HepG2 (cell line): ENCODE results near the gene GPC6. TPM values are rescaled to one million over a fixed set of nuclear protein-coding genes. Genes with fewer than 3 reads are reported as not detected.
A peak's percentile ranks its signal among the peaks of the same experiment; 100 is the strongest.

Source experiments
- BRF2 ChIP-seq: sonication (generic); formaldehyde crosslinking; IDR thresholded peaks from 2 replicates; pipeline ENCODE4 v1.8.1; 2022; ENCODE audit warnings: mild to moderate bottlenecking, missing genetic modification reagents
- CBX5 ChIP-seq: sonication (generic); formaldehyde crosslinking; IDR thresholded peaks from 2 replicates; pipeline ENCODE4 v1.4.0; 2020; ENCODE audit warnings: missing genetic modification reagents, borderline replicate concordance
- CCDC6 ChIP-seq: sonication (generic); formaldehyde crosslinking; IDR thresholded peaks from 2 replicates; pipeline ENCODE4 v1.8.1; 2022; ENCODE audit warnings: mild to moderate bottlenecking, missing genetic modification reagents, moderate library complexity
- CHD2 ChIP-seq: IDR thresholded peaks from 2 replicates; pipeline ENCODE4 v1.6.1; 2011; ENCODE audit warnings: low read depth, low read length, improper control_type of control experiment
- CTCF ChIP-seq: sonication (generic); formaldehyde crosslinking; IDR thresholded peaks from 2 replicates; pipeline ENCODE4 v1.5.0; 2020; ENCODE audit warnings: mild to moderate bottlenecking, missing genetic modification reagents, moderate library complexity
- FOSL1 ChIP-seq: sonication (generic); formaldehyde crosslinking; IDR thresholded peaks from 2 replicates; pipeline ENCODE4 v1.9.0; 2021; ENCODE audit warnings: missing genetic modification reagents, borderline replicate concordance
- HMG20A ChIP-seq: IDR thresholded peaks from 2 replicates; pipeline ENCODE4 v1.6.1; 2016; ENCODE audit warnings: borderline replicate concordance
- HOMEZ ChIP-seq: IDR thresholded peaks from 2 replicates; pipeline ENCODE4 v1.6.1; 2016; ENCODE audit warnings: low read depth
- IRF2 ChIP-seq: IDR thresholded peaks from 2 replicates; pipeline ENCODE4 v1.6.1; 2018; ENCODE audit warnings: missing genetic modification reagents, missing compliant biosample characterization
- MEF2D ChIP-seq: sonication (generic); formaldehyde crosslinking; IDR thresholded peaks from 2 replicates; pipeline ENCODE4 v1.5.1; 2020; ENCODE audit warnings: mild to moderate bottlenecking, missing genetic modification reagents
- NCOR1 ChIP-seq: fragments of 200-600 bp; sonication (generic); IDR thresholded peaks from 2 replicates; pipeline ENCODE4 v1.7.0; 2017; ENCODE audit warnings: antibody characterized with exemption, low read length, borderline replicate concordance
- RAD51 ChIP-seq: fragments of 450-650 bp; IDR thresholded peaks from 2 replicates; pipeline ENCODE4 v1.6.1; 2016; ENCODE audit warnings: borderline replicate concordance
- REST ChIP-seq, 2 experiments: IDR thresholded peaks; 2 replicates each; pipeline ENCODE4 v1.6.1; 2011 to 2012; ENCODE audit warnings: low read length in 2 of 2, borderline replicate concordance in 1 of 2, low read depth in 1 of 2, mild to moderate bottlenecking in 1 of 2, moderate library complexity in 1 of 2
- YY1 ChIP-seq: IDR thresholded peaks from 2 replicates; pipeline ENCODE4 v1.6.1; 2011; ENCODE audit warnings: low read length, low read depth, moderate library complexity, mild to moderate bottlenecking; ENCODE audit not compliant: insufficient read depth, insufficient replicate concordance
- ZBTB1 ChIP-seq: sonication (generic); formaldehyde crosslinking; IDR thresholded peaks from 2 replicates; pipeline ENCODE4 v1.4.0; 2020; ENCODE audit warnings: missing genetic modification reagents, borderline replicate concordance
- ZBTB37 ChIP-seq: sonication (generic); formaldehyde crosslinking; IDR thresholded peaks from 2 replicates; pipeline ENCODE4 v1.4.0; 2020; ENCODE audit warnings: mild to moderate bottlenecking, missing genetic modification reagents
- ZFP90 ChIP-seq: sonication (generic); formaldehyde crosslinking; IDR thresholded peaks from 2 replicates; pipeline ENCODE4 v1.8.0; 2022; ENCODE audit warnings: missing genetic modification reagents, mild to moderate bottlenecking, inconsistent platforms, borderline replicate concordance
- ZNF251 ChIP-seq: sonication (generic); formaldehyde crosslinking; IDR thresholded peaks from 2 replicates; pipeline ENCODE4 v1.9.0; 2021; ENCODE audit warnings: mild to moderate bottlenecking, missing genetic modification reagents
- ZNF557 ChIP-seq: sonication (generic); formaldehyde crosslinking; IDR thresholded peaks from 2 replicates; pipeline ENCODE4 v1.4.0; 2020; ENCODE audit warnings: missing genetic modification reagents
- ZNF589 ChIP-seq: sonication (generic); formaldehyde crosslinking; conservative IDR thresholded peaks from 2 replicates; pipeline ENCODE4 v1.8.0; 2022; ENCODE audit warnings: mild to moderate bottlenecking, moderate library complexity, missing genetic modification reagents
- ZNF614 ChIP-seq: IDR thresholded peaks from 2 replicates; pipeline ENCODE4 v1.6.1; 2018; ENCODE audit warnings: missing biosample characterization, missing genetic modification reagents, inconsistent platforms, borderline replicate concordance
- ZNF75D ChIP-seq: sonication (generic); formaldehyde crosslinking; IDR thresholded peaks from 2 replicates; pipeline ENCODE4 v1.8.1; 2023; ENCODE audit warnings: missing genetic modification reagents, mild to moderate bottlenecking, borderline replicate concordance
- polyA plus RNA-seq, 8 experiments: library from polyadenylated mRNA; depleted of rRNA in 3 of 8; stranded (reverse) in 7 of 8; unstranded in 1 of 8; fragments of >200 nt; fragmentation: Illumina TruSeq in 4 of 8; extraction: Trizol in 4 of 8; gene quantifications; 2 replicates each; pipeline versions ENCODE4 v1.2.1 to v1.2.3, GENCODE V29; 2011 to 2016; ENCODE audit warnings: low read depth in 4 of 8, missing spikeins in 1 of 8, mixed read lengths in 1 of 8; ENCODE audit not compliant: insufficient read depth in 1 of 8
- total RNA-seq, 5 experiments: library from RNA; depleted of rRNA; stranded (reverse); fragments of >200 nt; fragmentation: Illumina TruSeq; extraction: Trizol; gene quantifications; 2 replicates each; pipeline ENCODE4 v1.2.3, GENCODE V29; 2016; ENCODE audit warnings: low read depth in 1 of 5

The GPC6 gene
- total and polyA plus RNA-seq, 2 of the 13 experiments (the other 11 are each of a cell fraction or from before 2014, with no cell fraction given), result 24.5 to 33.9 TPM

- TF ChIP-seq REST (IDR thresholded peaks at IDR 0.05; ENCODE audit: borderline replicate concordance in 1 of 2, low read depth in 1 of 2, low read length in 2 of 2) (no peak), ZNF589 (CRISPR knock-in tag) (no peak), ZNF75D (CRISPR knock-in tag) (no peak), ZBTB37 (CRISPR knock-in tag) (no peak), MEF2D (no peak), ZFP90 (no peak), YY1 (no peak), CBX5 (CRISPR knock-in tag) (peak; percentile 79; the same call in 1 of the 2 replicates), ZNF251 (CRISPR knock-in tag) (no peak), NCOR1 (no peak), CHD2 (no peak), IRF2 (CRISPR knock-in tag) (peak; percentile 51; the same call in 1 of the 2 replicates), CTCF (CRISPR knock-in tag) (peak; percentile 77), ZBTB1 (CRISPR knock-in tag) (no peak), ZNF557 (CRISPR knock-in tag) (no peak), BRF2 (CRISPR knock-in tag) (no peak), HMG20A (CRISPR knock-in tag) (peak; percentile 13; the same call in 1 of the 2 replicates), CCDC6 (CRISPR knock-in tag) (no peak), HOMEZ (CRISPR knock-in tag) (peak; percentile 27; the same call in 1 of the 2 replicates), ZNF614 (CRISPR knock-in tag) (no peak), RAD51 (no peak), FOSL1 (CRISPR knock-in tag) (no peak)
Observed at GRCh38 chr13:93233997-93234416, 7.4 kb downstream of the GPC6 start (continued).
